Activated CD4-positive, alpha-beta T cell treated with anti-CD3 and anti-CD28 coated beads for 36 hours (primary cell): ENCODE measurements around the gene SLC35G4. TPM values are rescaled to one million over a fixed set of nuclear protein-coding genes. Genes with fewer than 3 reads are reported as not detected.

Experiments used
- ATAC-seq: fragments of 200-7000 bp; cut with Tn5 transposase; one replicate; pipeline ENCODE4 v1.10.0; 2021; ENCODE audit warnings: mild to moderate bottlenecking, moderate library complexity
- CTCF ChIA-PET: fragments of 350-600 bp; sonication (Branson Sonifier 250); formaldehyde crosslinking; loops from one replicate; lab custom pipeline; 2021; ENCODE audit warnings: antibody characterized with exemption; lab: Charles Lee
- POLR2A ChIA-PET: fragments of 350-600 bp; sonication (Branson Sonifier 250); formaldehyde crosslinking; loops from one replicate; lab custom pipeline; 2021; ENCODE audit warnings: antibody characterized with exemption, inconsistent platforms; lab: Charles Lee
- DNase-seq: peaks from one replicate; pipeline ENCODE4 v3.0.0-alpha.2; 2020
- H3K27ac Mint-ChIP-seq: one replicate; pipeline ENCODE4 v1.8.0; 2021; ENCODE audit warnings: mixed read lengths
- H3K27me3 Mint-ChIP-seq: one replicate; pipeline ENCODE4 v1.8.0; 2021; ENCODE audit warnings: mixed read lengths
- H3K36me3 Mint-ChIP-seq: one replicate; pipeline ENCODE4 v1.8.0; 2021; ENCODE audit warnings: low read depth, mixed read lengths
- H3K4me1 Mint-ChIP-seq: one replicate; pipeline ENCODE4 v1.8.0; 2021; ENCODE audit warnings: mixed read lengths
- H3K4me3 Mint-ChIP-seq: one replicate; pipeline ENCODE4 v1.8.0; 2021; ENCODE audit warnings: mild to moderate bottlenecking, moderate library complexity, mixed read lengths
- H3K9me3 Mint-ChIP-seq: one replicate; pipeline ENCODE4 v1.8.0; 2021; ENCODE audit warnings: low read depth, mixed read lengths
- intact Hi-C, 2 experiments: fragments of 100-400 bp; cut with DNase I in 1 of 2; cut with micrococcal nuclease in 1 of 2; formaldehyde crosslinking; loops; one replicate each; pipeline versions ENCODE4 v1.14.2 to v1.15.1; 2022 to 2024; cut with DNase I, micrococcal nuclease
- microRNA-seq: library from miRNA; unstranded; fragments of <30 nt; microRNA quantifications from one replicate; pipeline ENCODE4 v1.2.0, GENCODE V29; 2021; ENCODE audit warnings: borderline replicate concordance
- total RNA-seq, 2 experiments: library from RNA; stranded (reverse); gene quantifications; one replicate each; pipeline ENCODE4 v1.2.3, GENCODE V29; 2021

The SLC35G4 gene
- total RNA-seq, 2 experiments from 2014 or later: not detected

- Mint-ChIP-seq H3K4me3 (no peak overlapping the region), H3K4me1 (peaks cover 3% of the 10 kb centered on the region), H3K27me3 (peaks cover 24% of the 10 kb centered on the region), H3K36me3 (no peaks in the 10 kb centered on the region), H3K9me3 (no peaks in the 10 kb centered on the region), H3K27ac (no peak overlapping the region)
- intact Hi-C loops: loop anchor here (5.0 to 10.0 kb wide), 4 partner anchors 68 to 578 kb away; no protein-coding TSS in a partner anchor
- no peak for DNase-seq
- CTCF ChIA-PET: no interaction called here
- no peak for ATAC-seq
- POLR2A ChIA-PET: interaction anchor here (0.7 kb wide), 1 partner anchor 189 kb away, joined by 3 read pairs; no protein-coding TSS in a partner anchor
Measured at GRCh38 chr18:11658989-11659388, 49.6 kb downstream of the SLC35G4 start.

Small RNA genes lying within 50 kb of the gene (microRNA-seq; reads per million reads assigned to microRNA genes)
- not detected for gene MIR7153

Other genes with a start within 250 kb of the SLC35G4 start
- gene GNAL, start 79.7 kb downstream of the SLC35G4 start, total RNA-seq: under 1 TPM; 0.07 to 0.21 TPM
- 10 to 100 TPM; 20.4 to 20.9 TPM for gene CHMP1B, start 241.8 kb downstream of the SLC35G4 start, total RNA-seq